CD4-positive, alpha-beta T cell treated with Interleukin-12 subunit alpha and Interleukin-12 subunit beta, for 1 hour (primary cell): ENCODE measurements around the gene CSF3R.
"Not testable (repeated sequence)": the region's sequence is repeated elsewhere in the genome, so short reads cannot be mapped to it uniquely, and the experiment has no call there.

Experiments used
- DNase-seq: peaks from one replicate; pipeline ENCODE4 v3.0.0-alpha.2; 2020

Gene CSF3R

GRCh38 chr1:36512842-36513241, 30.1 kb upstream of the CSF3R start:
- no peak for DNase-seq

GRCh38 chr1:36511804-36512798, 29.4 kb upstream of the CSF3R start:
- DNase-seq: no peak

- not testable (repeated sequence) for DNase-seq
These were observed 28.5 kb upstream of the CSF3R start for GRCh38 chr1:36511220-36511619.

- no peak for DNase-seq
These were observed 27.7 kb upstream of the CSF3R start for GRCh38 chr1:36510418-36510817.

GRCh38 chr1:36508257-36508656, 25.5 kb upstream of the CSF3R start:
- no peak for DNase-seq

- DNase-seq: no peak
These were observed 23.7 kb upstream of the CSF3R start for GRCh38 chr1:36506276-36506920.

GRCh38 chr1:36503733-36504132, 21.0 kb upstream of the CSF3R start:
- no peak for DNase-seq

GRCh38 chr1:36503159-36503558, 20.4 kb upstream of the CSF3R start:
- DNase-seq: no peak

- DNase-seq: no peak
These were observed 19.9 kb upstream of the CSF3R start for GRCh38 chr1:36502616-36503015.

GRCh38 chr1:36501911-36502310, 19.2 kb upstream of the CSF3R start:
- not testable (repeated sequence) for DNase-seq

- DNase-seq: no peak
These were observed 14.5 kb upstream of the CSF3R start for GRCh38 chr1:36497207-36497606.

- DNase-seq: no peak
These were observed 12.3 kb upstream of the CSF3R start for GRCh38 chr1:36494971-36495370.

- no peak for DNase-seq
These were observed 10.8 kb upstream of the CSF3R start for GRCh38 chr1:36493524-36493923.

GRCh38 chr1:36492491-36492890, 9.8 kb upstream of the CSF3R start:
- no peak for DNase-seq

GRCh38 chr1:36489258-36490051, 6.7 kb upstream of the CSF3R start:
- DNase-seq: not testable (repeated sequence)

- no peak for DNase-seq
These were observed 5.2 kb upstream of the CSF3R start for GRCh38 chr1:36487906-36488305.

GRCh38 chr1:36487336-36487725, 4.6 kb upstream of the CSF3R start:
- not testable (repeated sequence) for DNase-seq

- DNase-seq: peak; percentile 11
These were observed 4.0 kb upstream of the CSF3R start for GRCh38 chr1:36486439-36487335.

GRCh38 chr1:36486093-36486438, 3.4 kb upstream of the CSF3R start:
- no peak for DNase-seq

- DNase-seq: no peak
These were observed 1.4 kb upstream of the CSF3R start for GRCh38 chr1:36484099-36484498.

- DNase-seq: no peak
These were observed 666 bp downstream of the CSF3R start for GRCh38 chr1:36481771-36482723.
